ENCODE data around the gene TMEM60. TPM values are rescaled to one million over a fixed set of nuclear protein-coding genes. Genes with fewer than 3 reads are reported as not detected.
A peak's percentile ranks its signal among the peaks of the same experiment; 100 is the strongest.

Gene TMEM60
- total and polyA plus RNA-seq, 2 of the 8 experiments (the other 6 are each of a cell fraction or from before 2014, with no cell fraction given): 22.1 to 29.2 TPM

DNA sequence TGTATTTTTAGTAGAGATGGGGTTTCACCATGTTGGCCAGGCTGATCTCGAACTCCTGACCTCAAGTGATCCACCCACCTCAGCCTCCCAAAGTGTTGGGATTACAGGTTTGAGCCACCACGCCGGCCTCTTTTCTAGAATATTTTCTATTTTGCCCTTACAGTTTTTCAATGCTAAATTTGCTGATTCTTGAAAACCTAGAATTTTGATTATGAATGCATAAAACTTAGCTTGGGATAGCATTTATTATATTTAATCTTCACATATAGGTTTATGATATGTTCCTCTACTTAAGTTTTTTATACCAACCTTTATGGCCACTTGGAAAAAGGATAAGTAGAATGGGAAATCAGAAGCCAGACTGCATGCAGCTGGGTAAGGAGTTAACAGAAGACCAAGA is 2.1 kb downstream of the TMEM60 start:
- WGBS, 2 experiments (ENCODE audit: extremely low coverage in 1 of 2, insufficient coverage in 1 of 2, insufficient read length in 1 of 2, insufficient replicate concordance in 2 of 2, low coverage in 1 of 2, low lambda C conversion rate in 2 of 2, missing lambda C conversion rate in 1 of 2): 100% methylated on average over 3 of the region's 3 CpGs; no CpG with 5 or more reads in 1 of the 2 experiments
- CTCF ChIA-PET (ENCODE audit: partially characterized antibody): no interaction called here
- Histone ChIP-seq H4K8ac (ENCODE audit: extremely low read depth, insufficient read depth, low read length) (no peak overlapping the region), H2BK5ac (ENCODE audit: low read depth, low read length) (no peak overlapping the region), H2AFZ (ENCODE audit: low read length) (no peak overlapping the region), H3K79me2 (ENCODE audit: control insufficient read depth in 1 of 2, insufficient read depth in 2 of 2, low read length in 2 of 2) (peaks cover 0 to 36% of the 10 kb centered on the region in 2 experiments; a peak in 2 of 4 replicates), H3K4me3 (ENCODE audit: extremely low read depth in 1 of 4, insufficient read depth in 2 of 4, low read depth in 3 of 4, low read length in 4 of 4) (0 out of 8 replicates have a peak overlapping the region, but pooled peaks of 1 of the 4 experiments have one; percentile 81), H4K5ac (ENCODE audit: insufficient read length, low read depth, low read length) (no peak overlapping the region), H3K4me2 (ENCODE audit: insufficient read depth in 1 of 2, low read depth in 2 of 2, low read length in 2 of 2) (peak overlapping the region in 1 of 2 experiments; percentile 83; a peak in 1 of 4 replicates), H3K4ac (replicated peaks; ENCODE audit: insufficient read length, low read depth, low read length) (no peak overlapping the region), H3K79me1 (ENCODE audit: low read depth, low read length) (0 out of 2 replicates have a peak, but pooled peaks cover 3% of the 10 kb centered on the region), H4K91ac (replicated peaks; ENCODE audit: insufficient read length, low read length) (no peak overlapping the region), H4K20me1 (replicated peaks in 1 of 2; ENCODE audit: control insufficient read depth in 1 of 2, insufficient read depth in 2 of 2, low read length in 2 of 2) (peaks cover 0 to 2% of the 10 kb centered on the region in 2 experiments), H2BK20ac (ENCODE audit: low read length) (no peak overlapping the region), H3K14ac (ENCODE audit: insufficient read length) (no peak overlapping the region), H3K36me3 (ENCODE audit: control insufficient read depth in 2 of 4, insufficient read depth in 4 of 4, low read length in 3 of 4) (peaks cover 0 to 4% (median 0%) of the 10 kb centered on the region in 4 experiments; a peak in 1 of 8 replicates), H3K9ac (replicated peaks in 1 of 4; ENCODE audit: extremely low read depth in 1 of 4, low read depth in 3 of 4, low read length in 3 of 4) (no peak overlapping the region), H3K23me2 (ENCODE audit: low read depth, low read length) (peaks cover 3% of the 10 kb centered on the region), H2BK12ac (ENCODE audit: low read depth, low read length) (no peak overlapping the region), H3K27ac (ENCODE audit: low read depth, low read length) (no peak overlapping the region), H2BK15ac (ENCODE audit: low read length) (no peak overlapping the region), H3K56ac (replicated peaks; ENCODE audit: insufficient read length, low read depth, low read length) (no peak overlapping the region), H3K4me1 (replicated peaks in 1 of 4; ENCODE audit: control insufficient read depth in 3 of 4, insufficient read depth in 4 of 4, low read length in 3 of 4) (peaks cover 0 to 2% (median 2%) of the 10 kb centered on the region in 4 experiments; a peak in 3 of 7 replicates), H3K23ac (ENCODE audit: insufficient read length) (no peak overlapping the region), H2AK5ac (ENCODE audit: low read depth, low read length) (no peak overlapping the region), H3K27me3 (replicated peaks in 1 of 4; ENCODE audit: control insufficient read depth in 3 of 4, extremely low read depth in 1 of 4, insufficient read depth in 3 of 4, low read length in 3 of 4) (no peaks in the 10 kb centered on the region), H2BK120ac (replicated peaks; ENCODE audit: low read depth, low read length) (no peak overlapping the region), H3K18ac (ENCODE audit: extremely low read depth, low read length) (no peak overlapping the region), H3K9me3 (ENCODE audit: insufficient read depth in 2 of 2, low read depth in 1 of 2, low read length in 1 of 2) (no peaks in the 10 kb centered on the region)
- DNase-seq (ENCODE audit: low read depth in 1 of 2, low spot score in 2 of 2) (no peak), FAIRE-seq (no peak)
- POLR2A ChIA-PET (ENCODE audit: partially characterized antibody): no interaction called here
- no peak for TF ChIP-seq YY1 (IDR thresholded peaks at IDR 0.05; ENCODE audit: low read depth, low read length)
- no peak for TF ChIP-seq CBX8 (IDR thresholded peaks at IDR 0.05; ENCODE audit: borderline replicate concordance, low read depth, low read length)
